Measurements from ENCODE around the gene PDHX.
A peak's percentile ranks its signal among the peaks of the same experiment; 100 is the strongest.
"Not testable (repeated sequence)": the region's sequence is repeated elsewhere in the genome, so short reads cannot be mapped to it uniquely, and the experiment has no call there.

The PDHX gene

DNA sequence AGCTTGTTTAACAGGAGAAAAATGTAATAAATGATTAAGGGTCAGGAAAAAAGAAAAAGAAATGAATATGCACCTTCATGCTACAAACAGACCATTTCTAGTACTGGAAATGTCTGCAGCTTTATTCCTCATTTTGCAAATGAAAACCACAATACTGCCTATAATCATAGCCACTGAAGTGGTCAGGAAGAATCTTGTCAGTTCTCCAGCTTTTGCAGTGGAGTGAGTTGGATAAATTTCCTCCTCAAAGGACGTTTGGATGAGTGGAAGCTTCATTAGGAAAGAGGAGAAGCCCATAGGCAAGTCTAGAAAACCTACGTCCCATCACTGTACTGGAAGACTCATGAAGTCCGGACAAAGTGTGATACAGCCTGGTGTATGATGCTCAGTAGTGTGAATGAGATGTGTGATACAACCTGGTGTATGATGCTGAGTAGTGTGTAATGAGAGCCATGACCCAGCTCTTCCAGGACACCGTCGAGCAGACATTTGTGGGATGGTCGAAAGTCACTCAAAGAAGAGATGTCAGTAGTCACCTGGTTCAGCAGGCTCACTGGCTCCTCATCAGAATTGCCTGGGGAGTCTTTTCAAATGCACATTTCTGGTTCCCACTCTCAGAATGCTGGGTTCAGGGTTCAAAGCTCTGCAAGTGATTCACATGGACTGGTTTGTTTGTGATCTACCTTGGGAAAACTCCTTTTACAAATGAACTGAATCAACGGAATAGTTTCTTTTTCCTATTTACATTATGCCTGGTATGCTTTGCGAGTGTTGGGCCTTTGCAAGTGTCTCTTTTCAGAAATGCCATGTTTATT is 101.3 kb downstream of the PDHX start:
- DNase-seq (ENCODE audit: low read depth in 2 of 2), result no peak

GRCh38 chr11:35021589-35021988 is 105.2 kb downstream of the PDHX start:
- no peak for DNase-seq (ENCODE audit: low read depth in 2 of 2)

GRCh38 chr11:35023940-35024339 is 107.5 kb downstream of the PDHX start:
- DNase-seq (ENCODE audit: low read depth in 2 of 2), result not testable (repeated sequence)

GRCh38 chr11:35028007-35028406 is 111.6 kb downstream of the PDHX start:
- DNase-seq (ENCODE audit: low read depth in 2 of 2), result not testable (repeated sequence)

- no peak for DNase-seq (ENCODE audit: low read depth in 2 of 2)
These were observed 113.7 kb downstream of the PDHX start for GRCh38 chr11:35029979-35030682.

DNA sequence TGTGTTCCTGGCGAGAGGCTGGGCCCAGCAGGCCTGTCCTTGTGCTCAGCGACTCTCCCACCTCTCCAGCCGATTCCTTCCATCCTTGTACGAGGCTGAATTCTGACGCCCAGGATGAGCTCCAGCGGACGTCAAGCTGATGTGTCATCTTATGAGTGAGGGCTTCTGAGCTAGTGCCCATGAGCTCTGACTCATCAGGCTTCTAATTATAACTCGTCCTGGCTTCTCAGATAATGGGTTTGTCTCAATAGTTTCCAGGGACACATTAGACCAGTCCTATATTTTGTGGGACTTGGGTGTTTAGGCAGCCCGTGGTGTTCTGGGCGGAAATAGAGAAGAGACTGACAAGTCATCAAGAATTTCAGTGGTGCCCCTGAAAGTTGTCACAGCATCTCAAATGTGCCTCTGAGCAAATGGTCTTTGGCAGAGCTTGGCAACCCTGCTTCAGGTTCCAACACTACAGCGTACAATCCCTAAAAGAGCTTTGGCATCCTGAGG is 114.3 kb downstream of the PDHX start:
- DNase-seq (ENCODE audit: low read depth in 2 of 2), result no peak

- no peak for DNase-seq (ENCODE audit: low read depth in 2 of 2)
These were observed 114.9 kb downstream of the PDHX start for GRCh38 chr11:35031346-35031745.

- no peak for DNase-seq (ENCODE audit: low read depth in 2 of 2)
These were observed 115.4 kb downstream of the PDHX start for GRCh38 chr11:35031867-35032266.

- DNase-seq (ENCODE audit: low read depth in 2 of 2), result no peak
These were observed 116.6 kb downstream of the PDHX start for GRCh38 chr11:35033011-35033410.

GRCh38 chr11:35034401-35034800 is 118.0 kb downstream of the PDHX start:
- no peak for DNase-seq (ENCODE audit: low read depth in 2 of 2)

- no peak for DNase-seq (ENCODE audit: low read depth in 2 of 2)
These were observed 119.5 kb downstream of the PDHX start for GRCh38 chr11:35035894-35036408.

GRCh38 chr11:35036639-35037038 is 120.2 kb downstream of the PDHX start:
- DNase-seq (ENCODE audit: low read depth in 2 of 2), result no peak

DNA sequence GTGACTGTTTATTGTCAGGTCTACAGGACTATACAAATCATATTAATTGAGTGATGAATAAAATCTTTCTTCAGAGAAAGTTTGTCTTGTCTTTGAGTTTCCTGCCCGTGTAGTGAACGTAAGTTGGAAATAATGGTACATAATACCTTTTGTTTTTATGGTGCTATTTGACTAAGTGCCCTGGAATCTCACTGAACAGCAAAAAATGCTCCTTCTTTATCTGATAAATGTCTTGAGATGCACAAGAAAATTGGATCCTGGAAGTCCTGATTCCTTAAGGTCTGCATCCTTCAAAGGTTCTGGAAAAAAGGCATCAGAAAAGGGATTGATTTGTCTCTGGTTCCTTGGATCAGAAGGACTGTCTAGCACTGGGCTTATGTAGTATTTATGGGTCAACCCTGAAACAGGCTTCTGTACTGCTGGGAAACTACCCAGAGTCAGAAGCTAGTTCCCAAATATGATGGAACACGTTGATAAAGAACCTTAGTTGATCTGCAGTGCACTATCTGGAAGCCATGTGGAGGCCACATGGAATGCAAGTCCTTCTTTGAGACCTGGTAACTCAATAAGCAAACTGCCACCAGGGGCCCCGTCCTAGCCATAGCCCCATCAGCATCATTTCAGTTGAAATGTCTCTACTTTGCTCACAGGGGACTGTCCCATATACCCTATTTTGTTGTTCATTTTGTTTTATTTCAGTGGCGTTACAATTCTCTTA is 122.0 kb downstream of the PDHX start:
- no peak for DNase-seq (ENCODE audit: low read depth in 2 of 2)

DNA sequence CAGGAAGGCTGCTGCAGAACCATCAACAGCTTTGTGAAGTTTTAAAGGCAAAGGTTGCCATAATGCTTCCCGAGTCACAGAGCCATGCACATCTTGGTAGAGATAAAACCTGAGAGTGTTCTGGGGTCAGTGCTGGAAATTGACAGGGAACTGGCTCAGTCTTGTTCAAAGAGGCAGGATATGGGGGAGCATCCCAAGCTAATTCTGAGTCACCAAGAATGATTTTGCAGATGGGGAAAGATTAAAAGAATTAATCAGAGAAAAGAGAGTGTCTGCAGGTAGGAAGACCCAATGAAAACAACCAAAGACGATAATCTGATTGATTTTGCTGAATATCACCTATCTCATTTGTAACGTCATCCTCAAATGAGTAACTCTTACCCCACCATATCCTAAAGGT is 122.7 kb downstream of the PDHX start:
- no peak for DNase-seq (ENCODE audit: low read depth in 2 of 2)

DNA sequence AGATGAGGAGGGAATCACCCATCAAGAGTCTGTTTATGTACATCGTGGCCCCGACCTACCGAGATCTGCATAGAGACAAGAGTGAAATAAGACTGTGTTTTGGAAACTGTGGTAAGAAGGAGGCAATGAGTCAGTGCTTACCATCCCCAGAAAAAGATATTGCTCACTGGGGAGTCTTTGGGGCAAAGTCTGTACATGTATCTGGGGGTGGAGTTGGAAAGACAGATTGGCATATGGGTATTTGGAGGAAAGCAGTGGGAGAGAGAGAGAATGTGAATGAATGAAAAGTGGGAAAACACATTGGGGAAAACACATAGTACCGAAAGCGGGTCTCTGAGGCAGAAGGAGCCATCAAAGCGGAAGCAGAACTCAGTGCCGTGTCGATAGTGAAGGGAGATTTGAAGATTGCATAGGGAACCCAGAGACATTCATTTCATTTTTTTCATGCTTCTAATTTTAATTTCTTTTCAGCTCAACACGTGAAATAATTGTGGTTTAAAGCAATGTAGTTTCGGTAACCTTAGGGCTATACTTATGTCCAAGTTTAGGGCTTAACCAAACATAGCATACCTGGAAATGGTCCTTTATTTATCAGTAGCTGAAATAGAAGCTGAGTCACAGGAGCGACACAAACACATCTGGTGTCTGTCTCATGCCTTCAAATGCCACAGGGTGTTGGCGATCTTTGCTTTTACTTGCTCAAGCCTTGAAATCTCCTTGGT is 124.0 kb downstream of the PDHX start:
- DNase-seq (ENCODE audit: low read depth in 2 of 2), result peak in 1 of 2 donors; percentile 23

GRCh38 chr11:35041070-35041554 is 124.7 kb downstream of the PDHX start:
- no peak for DNase-seq (ENCODE audit: low read depth in 2 of 2)

DNA sequence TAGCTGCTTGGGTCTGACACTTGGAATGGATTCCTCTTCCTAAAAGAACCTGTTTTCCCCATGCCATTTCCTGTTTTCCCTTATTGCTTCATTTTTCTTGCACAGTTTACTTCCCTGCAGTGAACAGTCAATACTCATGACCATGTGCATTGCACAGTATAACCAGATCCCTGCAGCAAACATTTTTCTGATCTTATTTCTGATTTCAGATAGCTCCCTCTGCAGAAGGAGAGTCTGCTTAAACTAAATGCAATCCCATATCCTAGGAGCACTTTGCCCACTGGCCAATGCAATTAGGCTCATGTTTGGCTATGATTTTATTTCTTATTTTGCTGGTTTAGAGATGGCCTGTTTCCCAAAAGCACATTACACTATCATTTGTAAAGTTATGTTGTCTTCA is 125.8 kb downstream of the PDHX start:
- no peak for DNase-seq (ENCODE audit: low read depth in 2 of 2)

- DNase-seq (ENCODE audit: low read depth in 2 of 2), result no peak
These were observed 126.5 kb downstream of the PDHX start for GRCh38 chr11:35042913-35043312.

GRCh38 chr11:35043936-35044335 is 127.5 kb downstream of the PDHX start:
- DNase-seq (ENCODE audit: low read depth in 2 of 2), result no peak

GRCh38 chr11:35045236-35045820 is 128.9 kb downstream of the PDHX start:
- peak in 1 of 2 donors; percentile 38 for DNase-seq (ENCODE audit: low read depth in 2 of 2)

All from stimulated activated CD8-positive, alpha-beta memory T cell treated with anti-CD3 and anti-CD28 coated beads, Interleukin-7, amount 100 ng/mL, for 1 hour (primary cell).